Measurements from ENCODE around the gene RARS1.

DNA sequence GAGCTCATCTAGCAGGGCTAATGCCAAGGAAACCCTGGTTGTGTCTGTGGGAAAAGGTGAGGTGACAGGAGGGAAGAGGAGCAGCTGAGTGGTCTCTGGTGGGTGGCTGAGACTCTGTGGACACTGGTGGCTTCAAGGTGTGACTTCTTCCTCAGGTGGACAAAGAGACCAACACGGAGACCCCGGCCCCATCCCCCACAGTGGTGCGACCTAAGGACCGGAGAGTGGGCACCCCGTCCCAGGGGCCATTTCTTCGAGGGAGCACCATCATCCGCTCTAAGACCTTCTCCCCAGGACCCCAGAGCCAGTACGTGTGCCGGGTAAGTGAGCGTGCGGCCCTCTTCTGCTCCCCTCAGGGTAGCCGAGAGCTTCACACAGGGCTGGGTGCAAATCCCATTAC, 31.1 kb upstream of the RARS1 start:
- TF ChIP-seq TCF4 (CRISPR knock-in tag; IDR thresholded peaks at IDR 0.05; ENCODE audit: borderline replicate concordance), result no peak
- TF ChIP-seq ZFP3 (CRISPR knock-in tag; IDR thresholded peaks at IDR 0.05), result no peak
- no peak for TF ChIP-seq GLIS3 (CRISPR knock-in tag; IDR thresholded peaks at IDR 0.05)
- no peak for TF ChIP-seq ESRRG (CRISPR knock-in tag; IDR thresholded peaks at IDR 0.05)
- no peak for TF ChIP-seq SNAI2 (CRISPR knock-in tag; IDR thresholded peaks at IDR 0.05)
- TF ChIP-seq ZNF70 (CRISPR knock-in tag; IDR thresholded peaks at IDR 0.05), result no peak
- TF ChIP-seq, protein P1, sequence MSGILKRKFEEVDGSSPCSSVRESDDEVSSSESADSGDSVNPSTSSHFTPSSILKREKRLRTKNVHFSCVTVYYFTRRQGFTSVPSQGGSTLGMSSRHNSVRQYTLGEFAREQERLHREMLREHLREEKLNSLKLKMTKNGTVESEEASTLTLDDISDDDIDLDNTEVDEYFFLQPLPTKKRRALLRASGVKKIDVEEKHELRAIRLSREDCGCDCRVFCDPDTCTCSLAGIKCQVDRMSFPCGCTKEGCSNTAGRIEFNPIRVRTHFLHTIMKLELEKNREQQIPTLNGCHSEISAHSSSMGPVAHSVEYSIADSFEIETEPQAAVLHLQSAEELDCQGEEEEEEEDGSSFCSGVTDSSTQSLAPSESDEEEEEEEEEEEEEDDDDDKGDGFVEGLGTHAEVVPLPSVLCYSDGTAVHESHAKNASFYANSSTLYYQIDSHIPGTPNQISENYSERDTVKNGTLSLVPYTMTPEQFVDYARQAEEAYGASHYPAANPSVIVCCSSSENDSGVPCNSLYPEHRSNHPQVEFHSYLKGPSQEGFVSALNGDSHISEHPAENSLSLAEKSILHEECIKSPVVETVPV (CRISPR knock-in tag; IDR thresholded peaks at IDR 0.05), result no peak
- TF ChIP-seq, protein P2, sequence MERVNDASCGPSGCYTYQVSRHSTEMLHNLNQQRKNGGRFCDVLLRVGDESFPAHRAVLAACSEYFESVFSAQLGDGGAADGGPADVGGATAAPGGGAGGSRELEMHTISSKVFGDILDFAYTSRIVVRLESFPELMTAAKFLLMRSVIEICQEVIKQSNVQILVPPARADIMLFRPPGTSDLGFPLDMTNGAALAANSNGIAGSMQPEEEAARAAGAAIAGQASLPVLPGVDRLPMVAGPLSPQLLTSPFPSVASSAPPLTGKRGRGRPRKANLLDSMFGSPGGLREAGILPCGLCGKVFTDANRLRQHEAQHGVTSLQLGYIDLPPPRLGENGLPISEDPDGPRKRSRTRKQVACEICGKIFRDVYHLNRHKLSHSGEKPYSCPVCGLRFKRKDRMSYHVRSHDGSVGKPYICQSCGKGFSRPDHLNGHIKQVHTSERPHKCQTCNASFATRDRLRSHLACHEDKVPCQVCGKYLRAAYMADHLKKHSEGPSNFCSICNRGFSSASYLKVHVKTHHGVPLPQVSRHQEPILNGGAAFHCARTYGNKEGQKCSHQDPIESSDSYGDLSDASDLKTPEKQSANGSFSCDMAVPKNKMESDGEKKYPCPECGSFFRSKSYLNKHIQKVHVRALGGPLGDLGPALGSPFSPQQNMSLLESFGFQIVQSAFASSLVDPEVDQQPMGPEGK (CRISPR knock-in tag; IDR thresholded peaks at IDR 0.05; ENCODE audit: borderline replicate concordance), result no peak
- no peak for TF ChIP-seq ZNF8 (CRISPR knock-in tag; IDR thresholded peaks at IDR 0.05)
- TF ChIP-seq RARB (CRISPR knock-in tag; IDR thresholded peaks at IDR 0.05), result no peak
- TF ChIP-seq, protein P3, sequence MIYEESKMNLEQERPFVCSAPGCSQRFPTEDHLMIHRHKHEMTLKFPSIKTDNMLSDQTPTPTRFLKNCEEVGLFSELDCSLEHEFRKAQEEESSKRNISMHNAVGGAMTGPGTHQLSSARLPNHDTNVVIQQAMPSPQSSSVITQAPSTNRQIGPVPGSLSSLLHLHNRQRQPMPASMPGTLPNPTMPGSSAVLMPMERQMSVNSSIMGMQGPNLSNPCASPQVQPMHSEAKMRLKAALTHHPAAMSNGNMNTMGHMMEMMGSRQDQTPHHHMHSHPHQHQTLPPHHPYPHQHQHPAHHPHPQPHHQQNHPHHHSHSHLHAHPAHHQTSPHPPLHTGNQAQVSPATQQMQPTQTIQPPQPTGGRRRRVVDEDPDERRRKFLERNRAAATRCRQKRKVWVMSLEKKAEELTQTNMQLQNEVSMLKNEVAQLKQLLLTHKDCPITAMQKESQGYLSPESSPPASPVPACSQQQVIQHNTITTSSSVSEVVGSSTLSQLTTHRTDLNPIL (CRISPR knock-in tag; IDR thresholded peaks at IDR 0.05; ENCODE audit: low read depth), result no peak
- TF ChIP-seq ARNTL (CRISPR knock-in tag; IDR thresholded peaks at IDR 0.05; ENCODE audit: borderline replicate concordance, low read depth), result no peak
- no peak for TF ChIP-seq ZNF565 (CRISPR knock-in tag; conservative IDR thresholded peaks at IDR 0.05; ENCODE audit: low read depth)

Data from SK-N-SH treated with all-trans-retinoic acid at 6 μM for 48 hours (cell line).